ENCODE results near the gene ZNF76.
A peak's percentile ranks its signal among the peaks of the same experiment; 100 is the strongest.
"Not testable (repeated sequence)": the region's sequence is repeated elsewhere in the genome, so short reads cannot be mapped to it uniquely, and the experiment has no call there.

Gene ZNF76

DNA sequence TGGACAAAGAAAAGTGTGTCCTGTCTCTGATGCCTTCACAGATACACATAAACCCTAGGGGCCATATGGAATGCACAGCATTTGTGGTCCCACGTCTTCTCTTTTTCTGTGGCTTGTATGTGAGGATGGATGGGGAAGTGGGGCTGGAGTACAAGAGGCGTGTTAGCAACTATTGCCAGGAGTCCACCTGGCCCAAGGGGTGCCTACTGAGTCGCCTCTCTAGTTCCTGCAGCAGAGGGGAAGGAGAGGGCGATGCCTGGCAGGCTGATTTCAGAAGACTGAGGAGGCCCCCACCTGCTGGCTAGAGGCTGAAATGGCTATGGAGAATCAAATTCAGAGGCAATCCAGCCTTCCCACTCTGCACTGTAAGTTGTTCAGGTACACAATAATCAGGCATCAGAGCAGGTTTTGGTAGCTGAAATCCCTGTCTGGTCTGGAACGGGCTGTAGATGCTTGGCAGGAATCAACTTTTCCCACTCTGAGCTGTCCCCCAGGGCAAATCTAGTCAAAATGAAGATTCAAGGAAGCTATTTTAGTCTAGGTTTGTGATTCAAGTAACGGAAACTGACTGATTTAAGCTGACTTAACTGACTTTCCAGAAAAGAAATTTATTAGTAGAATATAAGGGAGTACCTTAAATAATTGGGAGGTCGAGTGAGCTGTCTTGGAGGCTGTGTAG lies 68.0 kb downstream of the ZNF76 start:
- DNase-seq: peak in 14 of 56 donors; percentile 6 to 65 (median 22)

DNA sequence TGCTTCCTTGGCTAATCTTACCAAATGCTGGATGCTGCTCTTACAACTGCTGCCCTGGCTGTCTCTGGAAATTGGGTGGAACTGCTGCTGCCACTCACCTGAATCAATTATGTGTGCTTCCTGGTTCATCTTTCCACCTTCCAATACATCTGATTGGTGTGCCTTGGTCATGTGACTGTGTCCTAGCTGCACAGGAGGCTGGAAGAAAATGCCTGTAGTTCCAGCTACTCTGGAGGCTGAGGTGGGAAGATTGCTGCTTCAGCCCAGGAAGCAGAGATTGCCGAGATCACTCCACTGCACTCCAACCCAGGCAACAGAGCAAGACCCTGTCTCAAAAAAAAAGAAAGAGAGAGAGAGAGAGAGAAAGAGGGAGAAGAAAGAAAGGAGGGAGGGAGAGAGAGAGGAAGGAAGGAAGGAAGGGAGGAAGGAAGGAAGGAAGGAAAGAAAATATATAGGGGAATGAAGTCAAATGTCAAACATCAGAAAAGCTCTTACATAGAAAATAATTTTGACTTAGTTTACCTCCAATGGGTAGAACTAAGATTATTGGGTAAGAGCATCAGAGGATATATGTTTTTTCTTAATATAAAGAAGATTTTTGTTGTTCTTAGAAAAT lies 68.7 kb downstream of the ZNF76 start:
- no peak for DNase-seq

DNA sequence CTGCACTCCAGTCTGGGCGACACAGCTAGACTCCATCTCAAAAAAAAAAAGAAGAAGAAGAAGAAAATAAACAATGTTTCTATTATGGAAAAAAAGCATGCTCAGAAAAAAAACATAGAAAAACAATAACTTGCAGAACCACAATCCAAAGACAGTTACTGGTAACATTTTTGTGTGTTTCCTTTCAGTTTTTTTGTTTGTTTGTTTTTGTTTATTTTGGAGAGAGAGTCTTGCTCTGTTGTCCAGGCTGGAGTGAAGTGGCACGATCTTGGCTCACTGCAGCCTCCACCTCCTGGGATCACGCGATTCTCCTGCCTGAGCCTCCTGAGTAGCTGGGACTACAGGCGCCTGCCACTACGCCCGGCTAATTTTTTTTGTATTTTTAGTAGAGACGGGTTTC lies 69.4 kb downstream of the ZNF76 start:
- DNase-seq: not testable (repeated sequence)

DNA sequence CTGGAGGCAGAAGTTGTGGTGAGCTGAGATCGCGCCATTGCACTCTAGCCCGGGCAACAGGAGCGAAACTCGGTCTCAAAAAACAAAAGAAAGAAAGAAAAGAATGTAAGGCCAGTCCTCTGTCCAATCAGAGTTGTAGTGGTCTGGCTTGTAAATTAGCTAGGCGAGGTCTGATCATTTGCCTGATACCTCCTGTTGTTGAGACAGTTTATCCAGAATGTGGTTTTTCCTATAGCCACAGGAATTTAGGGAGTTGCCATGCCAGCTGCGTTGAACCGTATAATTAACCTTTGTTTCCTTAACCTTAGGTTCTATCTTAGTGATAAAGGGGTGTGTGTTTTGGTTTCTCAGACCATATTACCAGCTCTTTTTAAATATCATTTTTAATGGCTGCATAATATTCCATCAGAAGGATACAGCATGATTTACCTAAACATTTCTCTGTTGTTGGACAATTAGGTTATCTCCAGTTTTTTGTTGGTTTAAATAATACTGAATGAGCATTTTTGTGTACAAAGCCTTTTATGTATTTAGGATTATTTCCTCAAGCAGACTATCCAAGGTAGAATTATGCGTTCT lies 71.1 kb downstream of the ZNF76 start:
- DNase-seq: no peak

DNA sequence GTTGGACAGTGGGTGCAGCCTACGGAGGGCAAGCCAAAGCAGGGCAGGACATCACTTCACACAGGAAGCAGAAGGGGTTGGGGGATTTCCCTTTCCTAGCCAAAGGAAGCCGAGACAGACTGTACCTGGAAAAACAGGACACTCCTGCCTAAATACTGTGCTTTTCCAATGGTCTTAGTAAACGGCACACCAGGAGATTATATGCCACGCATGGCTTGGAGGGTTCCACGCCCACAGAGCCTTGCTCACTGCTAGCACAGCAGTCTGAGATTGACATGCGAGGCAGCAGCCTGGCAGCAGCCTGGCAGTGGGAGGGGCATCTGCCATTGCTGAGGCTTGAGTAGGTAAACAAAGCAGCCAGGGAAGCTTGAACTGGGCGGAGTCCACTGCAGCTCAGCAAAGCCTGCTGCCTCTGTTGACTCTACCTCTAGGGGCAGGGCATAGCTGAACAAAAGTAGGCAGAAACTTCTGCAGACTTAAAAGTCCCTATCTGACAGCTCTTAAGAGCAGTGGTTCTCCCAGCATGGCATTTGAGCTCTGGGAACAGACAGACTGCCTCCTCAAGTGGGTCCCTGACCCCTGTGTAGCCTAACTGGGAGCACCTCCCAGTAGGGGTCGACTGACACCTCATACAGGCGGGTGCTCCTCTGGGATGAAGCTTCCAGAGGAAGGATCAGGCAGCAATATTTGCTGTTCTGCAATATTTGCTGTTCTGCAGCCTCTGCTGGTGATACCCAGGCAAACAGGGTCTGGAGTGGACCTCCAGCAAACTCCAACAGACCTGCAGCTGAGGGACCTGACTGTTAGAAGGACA lies 72.7 kb downstream of the ZNF76 start:
- not testable (repeated sequence) for DNase-seq

DNA sequence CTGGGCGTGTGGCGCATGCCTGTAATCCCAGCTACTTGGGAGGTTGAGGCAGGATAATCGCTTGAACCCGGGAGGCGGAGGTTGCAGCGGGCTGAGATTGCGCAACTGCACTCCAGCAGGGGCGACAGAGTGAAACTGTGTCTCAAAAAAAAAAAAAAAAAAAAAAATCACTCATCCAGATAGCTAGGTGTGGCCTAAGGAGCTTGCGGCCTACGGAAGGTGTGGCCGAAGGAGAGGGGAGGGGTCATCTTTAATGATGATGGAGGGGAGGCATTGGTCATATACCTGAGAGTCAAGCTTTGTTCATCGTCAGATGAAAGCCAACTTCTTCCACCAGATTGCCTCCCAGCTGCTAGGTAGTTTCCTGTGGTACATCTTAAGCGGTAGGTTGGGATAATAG lies 82.0 kb downstream of the ZNF76 start:
- no peak for DNase-seq

DNA sequence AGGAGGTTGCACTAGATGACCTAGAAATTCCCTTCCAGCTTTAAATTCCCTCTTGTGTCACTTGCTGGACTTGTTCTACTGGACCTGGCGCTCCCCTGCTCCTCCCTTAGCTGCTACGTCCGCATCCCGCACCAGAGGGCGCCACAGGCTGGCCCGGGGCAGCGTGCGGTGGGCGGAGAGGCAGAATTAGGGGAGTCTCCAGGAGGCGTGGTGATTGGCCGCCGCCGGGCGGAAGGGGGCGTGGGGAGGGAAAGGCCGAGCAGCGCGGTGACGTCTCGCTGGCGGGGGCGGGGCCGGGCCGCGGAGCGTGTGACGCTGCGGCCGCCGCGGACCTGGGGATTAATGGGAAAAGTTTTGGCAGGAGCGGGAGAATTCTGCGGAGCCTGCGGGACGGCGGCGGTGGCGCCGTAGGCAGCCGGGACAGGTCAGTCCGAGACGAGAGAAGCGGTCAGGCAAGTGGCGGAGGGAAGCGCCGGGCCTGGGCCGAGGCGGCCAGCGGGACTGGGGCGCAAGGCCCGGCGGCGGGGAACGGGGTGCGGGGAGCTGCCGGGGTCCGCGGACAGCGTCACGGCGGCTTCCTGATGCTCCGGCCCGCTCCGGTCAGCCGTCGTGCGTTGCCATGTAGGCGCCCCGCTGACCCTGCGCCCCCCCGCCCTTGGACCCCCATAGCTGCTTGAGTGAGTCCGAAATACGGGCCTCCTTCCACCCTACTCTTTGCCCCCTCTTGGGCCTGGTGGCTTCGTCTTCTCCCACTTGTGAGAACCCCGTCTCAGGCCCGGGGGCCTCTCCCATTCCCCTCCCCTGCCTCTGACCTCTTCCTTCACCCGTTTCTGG lies 82.9 kb downstream of the ZNF76 start, which contains the start of gene PPARD:
TSS of gene PPARD (plus strand) at position 301 of the 834 bp plus-strand sequence. CDS start 68,530 bp downstream, outside the sequence.
- peak; percentile 64 to 100 (median 96) for DNase-seq

DNA sequence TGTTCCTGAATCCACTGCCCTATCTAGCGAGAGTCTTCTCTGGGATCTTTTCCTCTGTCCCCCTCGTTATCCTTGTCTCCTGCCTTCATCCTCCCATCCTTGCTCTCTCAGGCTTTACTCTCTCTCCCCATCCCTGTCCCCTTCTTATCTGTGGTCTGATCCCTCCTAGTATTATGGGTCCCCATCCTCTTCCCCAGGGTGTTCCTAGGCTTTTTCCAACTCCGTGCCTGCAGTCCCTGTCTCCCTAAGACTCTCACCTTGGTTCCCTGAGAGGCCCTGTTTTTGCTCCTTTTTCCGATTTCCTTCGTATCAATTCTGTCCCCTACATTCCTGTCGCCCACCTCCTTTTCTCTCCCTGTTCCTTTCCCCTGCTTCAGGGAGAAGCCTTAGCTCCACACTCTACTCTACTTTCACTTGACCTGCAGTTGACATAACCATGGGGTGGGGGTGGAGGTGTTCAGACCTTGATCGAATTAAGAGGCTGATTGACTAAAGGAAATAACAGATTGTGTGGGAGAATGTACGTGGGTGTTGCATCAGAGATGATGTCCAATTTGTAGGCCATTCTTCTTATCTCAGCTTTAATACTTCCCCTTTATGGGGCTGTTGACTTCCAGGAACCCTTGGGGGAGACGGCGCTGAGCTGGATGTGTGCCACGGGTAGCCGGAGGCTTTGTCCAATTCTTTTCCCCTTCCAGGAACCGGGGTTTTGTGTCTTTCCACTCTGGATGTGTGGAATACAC lies 83.7 kb downstream of the ZNF76 start:
- peak in 4 of 56 donors; percentile 2 to 35 (median 14) for DNase-seq

DNA sequence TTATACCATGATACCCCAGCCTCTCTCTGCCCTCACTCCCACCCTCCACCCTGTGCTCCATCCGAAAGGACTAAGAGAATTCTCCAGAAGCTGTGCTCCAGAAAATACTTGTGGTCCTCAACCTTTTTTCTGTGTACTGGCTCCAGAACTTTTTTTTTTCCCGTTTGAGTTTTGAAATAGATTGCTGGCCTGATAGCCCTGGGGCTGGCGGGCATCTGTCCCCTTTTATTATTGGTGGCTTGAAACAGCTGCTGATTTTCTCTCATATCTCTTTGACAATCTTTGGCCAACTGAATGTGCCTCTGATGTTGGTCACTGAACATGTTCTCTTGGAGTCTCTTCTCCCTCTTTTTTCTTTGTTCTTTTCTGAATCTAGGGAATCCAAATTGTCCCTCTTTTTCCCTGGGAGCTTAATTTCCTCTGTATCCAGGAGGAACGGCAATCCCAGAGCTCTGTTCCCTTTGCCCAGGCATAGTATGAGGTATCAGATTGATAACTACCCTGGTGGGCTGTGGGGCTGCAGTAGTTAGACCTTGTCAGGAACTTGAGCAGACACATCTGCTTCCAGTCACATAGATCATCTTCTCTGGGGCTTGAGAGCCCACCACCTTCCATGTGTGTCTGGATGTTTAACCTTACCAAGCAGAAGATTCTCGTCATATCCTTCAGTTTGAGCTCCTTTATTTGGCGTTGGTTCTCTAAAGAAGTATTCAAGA lies 84.5 kb downstream of the ZNF76 start:
- no peak for DNase-seq

All from nucleus accumbens (tissue), 56 donors.